ENCODE results near the gene INPP1.

DNA sequence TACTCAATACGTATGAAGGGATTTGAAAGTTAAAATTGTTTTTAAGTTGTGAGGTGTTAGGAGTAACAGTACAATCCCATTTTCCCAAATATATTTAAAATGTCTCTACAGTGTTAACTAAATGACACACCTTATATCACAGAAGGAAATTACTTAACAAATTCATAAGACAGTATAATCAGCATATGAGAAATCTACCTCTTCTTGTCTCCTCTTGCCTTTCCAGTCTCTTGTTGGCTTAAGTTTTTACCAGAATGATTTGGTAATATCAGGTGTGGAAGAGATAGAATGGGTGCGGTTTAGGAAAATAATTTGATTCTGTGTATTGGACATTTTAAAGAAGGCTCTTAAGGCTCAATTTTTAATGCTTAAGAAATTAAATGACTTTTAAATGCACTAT lies 9.5 kb upstream of the INPP1 start:
- TF ChIP-seq, protein P1, sequence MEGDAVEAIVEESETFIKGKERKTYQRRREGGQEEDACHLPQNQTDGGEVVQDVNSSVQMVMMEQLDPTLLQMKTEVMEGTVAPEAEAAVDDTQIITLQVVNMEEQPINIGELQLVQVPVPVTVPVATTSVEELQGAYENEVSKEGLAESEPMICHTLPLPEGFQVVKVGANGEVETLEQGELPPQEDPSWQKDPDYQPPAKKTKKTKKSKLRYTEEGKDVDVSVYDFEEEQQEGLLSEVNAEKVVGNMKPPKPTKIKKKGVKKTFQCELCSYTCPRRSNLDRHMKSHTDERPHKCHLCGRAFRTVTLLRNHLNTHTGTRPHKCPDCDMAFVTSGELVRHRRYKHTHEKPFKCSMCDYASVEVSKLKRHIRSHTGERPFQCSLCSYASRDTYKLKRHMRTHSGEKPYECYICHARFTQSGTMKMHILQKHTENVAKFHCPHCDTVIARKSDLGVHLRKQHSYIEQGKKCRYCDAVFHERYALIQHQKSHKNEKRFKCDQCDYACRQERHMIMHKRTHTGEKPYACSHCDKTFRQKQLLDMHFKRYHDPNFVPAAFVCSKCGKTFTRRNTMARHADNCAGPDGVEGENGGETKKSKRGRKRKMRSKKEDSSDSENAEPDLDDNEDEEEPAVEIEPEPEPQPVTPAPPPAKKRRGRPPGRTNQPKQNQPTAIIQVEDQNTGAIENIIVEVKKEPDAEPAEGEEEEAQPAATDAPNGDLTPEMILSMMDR (IDR thresholded peaks at IDR 0.05; ENCODE audit: poor library complexity) = no peak
- TF ChIP-seq EZH2phosphoT487 (IDR thresholded peaks at IDR 0.05; ENCODE audit: low read depth, severe bottlenecking, unreplicated experiment) = no peak
- no peak for TF ChIP-seq EZH2 (IDR thresholded peaks at IDR 0.05; ENCODE audit: borderline replicate concordance)
